Liver (tissue), 9 donors: ENCODE measurements around the gene CD9. TPM values are rescaled to one million over a fixed set of nuclear protein-coding genes. Genes with fewer than 3 reads are reported as not detected.
A peak's percentile ranks its signal among the peaks of the same experiment; 100 is the strongest.

ENCODE experiments used
- DNase-seq: peaks from one replicate; pipeline ENCODE4 v3.0.0-alpha.2; 2017; ENCODE audit warnings: low spot score
- H3K27ac ChIP-seq, 2 donors: one replicate each; pipeline ENCODE4 v1.7.0; 2013; ENCODE audit warnings: inconsistent platforms in 2 of 2, low read length in 2 of 2, control low read depth in 1 of 2, low read depth in 1 of 2, mild to moderate bottlenecking in 1 of 2
- H3K27me3 ChIP-seq, 4 donors: one replicate each; pipeline versions ENCODE4 v1.6.1 to v1.7.0; 2013; ENCODE audit warnings: low read length in 3 of 4, inconsistent platforms in 1 of 4, mild to moderate bottlenecking in 1 of 4, moderate library complexity in 1 of 4; ENCODE audit not compliant: control insufficient read depth in 4 of 4, insufficient read depth in 4 of 4
- H3K36me3 ChIP-seq, 4 donors: one replicate each; pipeline versions ENCODE4 v1.6.1 to v1.7.0; 2013; ENCODE audit warnings: low read length in 3 of 4, mild to moderate bottlenecking in 3 of 4, low read depth in 1 of 4, moderate library complexity in 1 of 4; ENCODE audit not compliant: control insufficient read depth in 4 of 4, insufficient read depth in 3 of 4
- H3K4me1 ChIP-seq, 4 donors: one replicate each; pipeline versions ENCODE4 v1.6.1 to v1.7.0; 2013; ENCODE audit warnings: low read length in 3 of 4, mild to moderate bottlenecking in 3 of 4, moderate library complexity in 1 of 4; ENCODE audit not compliant: control insufficient read depth in 4 of 4, insufficient read depth in 4 of 4
- H3K4me3 ChIP-seq, 3 donors: one replicate each; pipeline versions ENCODE4 v1.6.1 to v1.7.0; 2013; ENCODE audit warnings: low read length in 3 of 3, control low read depth in 1 of 3, low read depth in 1 of 3, mild to moderate bottlenecking in 1 of 3
- H3K9ac ChIP-seq, 2 donors: one replicate each; pipeline ENCODE4 v1.7.0; 2013; ENCODE audit warnings: low read length in 2 of 2, mild to moderate bottlenecking in 2 of 2, moderate library complexity in 2 of 2, control low read depth in 1 of 2, low read depth in 1 of 2
- H3K9me3 ChIP-seq, 4 donors: one replicate each; pipeline versions ENCODE4 v1.6.1 to v1.7.0; 2013; ENCODE audit warnings: low read length in 3 of 4; ENCODE audit not compliant: control insufficient read depth in 4 of 4
- ATF3 ChIP-seq: IDR thresholded peaks from 2 replicates; pipeline ENCODE4 v1.6.1; 2016; ENCODE audit warnings: antibody characterized with exemption
- CTCF ChIP-seq: fragments of 150-350 bp; IDR thresholded peaks from 2 replicates; pipeline ENCODE4 v1.5.1; 2017; ENCODE audit warnings: improper control_type of control experiment, low read depth, low read length; ENCODE audit not compliant: missing input control
- FOXA2 ChIP-seq: IDR thresholded peaks from 2 replicates; pipeline ENCODE4 v1.6.1; 2016; ENCODE audit warnings: antibody characterized with exemption
- GABPA ChIP-seq, 2 donors: IDR thresholded peaks in 1 of 2; conservative IDR thresholded peaks in 1 of 2; 2 replicates each; pipeline ENCODE4 v1.6.1; 2016; ENCODE audit warnings: antibody characterized with exemption in 2 of 2, mild to moderate bottlenecking in 1 of 2, moderate library complexity in 1 of 2
- HNF4A ChIP-seq, 2 donors: conservative IDR thresholded peaks; 2 replicates each; pipeline ENCODE4 v1.6.1; 2016; ENCODE audit warnings: antibody characterized with exemption in 2 of 2, mild to moderate bottlenecking in 2 of 2
- JUND ChIP-seq, 2 donors: IDR thresholded peaks; 2 replicates each; pipeline ENCODE4 v1.6.1; 2016; ENCODE audit warnings: antibody characterized with exemption in 2 of 2
- NR2F2 ChIP-seq: IDR thresholded peaks from 2 replicates; pipeline ENCODE4 v1.6.1; 2016; ENCODE audit warnings: antibody characterized with exemption
- RAD21 ChIP-seq, 2 donors: IDR thresholded peaks; 2 replicates each; pipeline ENCODE4 v1.6.1; 2016; ENCODE audit warnings: antibody characterized with exemption in 2 of 2, mild to moderate bottlenecking in 2 of 2
- REST ChIP-seq: IDR thresholded peaks from 2 replicates; pipeline ENCODE4 v1.6.1; 2016; ENCODE audit warnings: antibody characterized with exemption, mild to moderate bottlenecking
- RXRA ChIP-seq, 2 donors: IDR thresholded peaks; 2 replicates each; pipeline ENCODE4 v1.6.1; 2017 to 2018; ENCODE audit warnings: antibody characterized with exemption in 2 of 2, mild to moderate bottlenecking in 1 of 2
- SP1 ChIP-seq: IDR thresholded peaks from 2 replicates; pipeline ENCODE4 v1.6.1; 2018; ENCODE audit warnings: antibody characterized with exemption, mild to moderate bottlenecking
- TAF1 ChIP-seq: conservative IDR thresholded peaks from 2 replicates; pipeline ENCODE4 v1.6.1; 2016; ENCODE audit warnings: antibody characterized with exemption, mild to moderate bottlenecking
- WGBS: extraction: QIAGEN DNeasy Blood & Tissue Kit; methylation state at CpG from one replicate; pipeline ENCODE4 v1.1.7; 2013; 5-methylcytosine and 5-hydroxymethylcytosine counted together
- polyA plus RNA-seq, 2 donors: library from polyadenylated mRNA; stranded (reverse) in 1 of 2; unstranded in 1 of 2; fragments of 200-250 nt in 1 of 2; fragments of >200 nt in 1 of 2; fragmentation: Nextera tagmentation in 1 of 2; extraction: Ambion mirVana in 1 of 2; gene quantifications; one replicate each; pipeline versions ENCODE4 v1.2.1 to v1.2.3, GENCODE V29; 2013 to 2015
- total RNA-seq, 2 donors: library from RNA; depleted of rRNA; stranded (reverse); fragments of >200 nt; gene quantifications; one replicate each; pipeline ENCODE4 v1.2.3, GENCODE V29; 2014
- donor health status: healthy.
- donor health status: healthy.
- donor health status: healthy.
- donor health status: healthy.
- donor health status: healthy.

Gene CD9
- total and polyA plus RNA-seq, 4 donors: 18.7 to 65.2 (median 32.4) TPM

- peaks cover 0 to 11% (median 5%) of the 10 kb centered on the region in 4 donors for H3K4me1 ChIP-seq
- peak overlapping the region; percentile 51 to 77 for H3K9ac ChIP-seq
- H3K36me3 ChIP-seq: no peaks in the 10 kb centered on the region
- DNase-seq: no peak
- WGBS: 31% methylated on average over 15 of the region's 15 CpGs
- peak overlapping the region; percentile 65 to 69 (median 66) for H3K4me3 ChIP-seq
- TF ChIP-seq RXRA (IDR thresholded peaks at IDR 0.05) (no peak), NR2F2 (no peak), RAD21 (IDR thresholded peaks at IDR 0.05) (peak in 1 of 2 donors; percentile 28), GABPA (IDR thresholded peaks at IDR 0.05 in 1 of 2, conservative IDR thresholded peaks at IDR 0.05 in 1 of 2) (no peak)
- H3K27me3 ChIP-seq: no peaks in the 10 kb centered on the region
- H3K9me3 ChIP-seq: no peaks in the 10 kb centered on the region
- peak overlapping the region in 1 of 2 donors; percentile 67 for H3K27ac ChIP-seq
Observed at GRCh38 chr12:6201213-6201608, 1.0 kb downstream of the CD9 start.

GRCh38 chr12:6201826-6202225 lies 1.6 kb downstream of the CD9 start:
- Histone ChIP-seq H3K9ac (no peak overlapping the region), H3K36me3 (no peaks in the 10 kb centered on the region), H3K27ac (no peak overlapping the region), H3K9me3 (no peaks in the 10 kb centered on the region), H3K27me3 (no peaks in the 10 kb centered on the region), H3K4me1 (peaks cover 0 to 8% (median 3%) of the 10 kb centered on the region in 4 donors), H3K4me3 (no peak overlapping the region)
- TF ChIP-seq JUND (IDR thresholded peaks at IDR 0.05): peak in 1 of 2 donors; percentile 43
- TF ChIP-seq ATF3: peak; percentile 40
- no peak for TF ChIP-seq HNF4A (conservative IDR thresholded peaks at IDR 0.05)
- 84% methylated on average over 3 of the region's 3 CpGs for WGBS
- no peak for DNase-seq

- no peaks in the 10 kb centered on the region for H3K27me3 ChIP-seq
- H3K4me3 ChIP-seq: no peak overlapping the region
- 83% methylated on average over 6 of the region's 6 CpGs for WGBS
Observed at GRCh38 chr12:6202304-6202703, 2.1 kb downstream of the CD9 start.

More at GRCh38 chr12:6202304-6202703, 2.1 kb downstream of the CD9 start:
- H3K9me3 ChIP-seq: no peaks in the 10 kb centered on the region
- H3K4me1 ChIP-seq: peaks cover 0 to 8% (median 3%) of the 10 kb centered on the region in 4 donors
- DNase-seq: no peak
- TF ChIP-seq CTCF (no peak), REST (no peak), SP1 (no peak), TAF1 (no peak), FOXA2 (no peak)
- no peak overlapping the region for H3K9ac ChIP-seq
- H3K36me3 ChIP-seq: no peaks in the 10 kb centered on the region
- no peak overlapping the region for H3K27ac ChIP-seq
